ENCODE measurements around the gene HCN2.

HCN2 gene

GRCh38 chr19:642767-643727 lies 53.4 kb downstream of the HCN2 start:
- no peak for DNase-seq

GRCh38 chr19:643736-644135 lies 54.1 kb downstream of the HCN2 start:
- DNase-seq = no peak

GRCh38 chr19:644363-644762 lies 54.7 kb downstream of the HCN2 start:
- DNase-seq = no peak

GRCh38 chr19:644789-645188 lies 55.1 kb downstream of the HCN2 start:
- DNase-seq = no peak

GRCh38 chr19:645912-646778 lies 56.5 kb downstream of the HCN2 start:
- DNase-seq = no peak

GRCh38 chr19:646779-647565 lies 57.3 kb downstream of the HCN2 start:
- no peak for DNase-seq

GRCh38 chr19:647566-648284 lies 58.0 kb downstream of the HCN2 start:
- DNase-seq = no peak

- no peak for DNase-seq
These were observed 58.6 kb downstream of the HCN2 start for GRCh38 chr19:648305-648704.

GRCh38 chr19:648904-649801 lies 59.5 kb downstream of the HCN2 start:
- no peak for DNase-seq

- no peak for DNase-seq
These were observed 60.4 kb downstream of the HCN2 start for GRCh38 chr19:650121-650520.

GRCh38 chr19:651114-651818 lies 61.6 kb downstream of the HCN2 start:
- no peak for DNase-seq

GRCh38 chr19:651991-652390 lies 62.3 kb downstream of the HCN2 start:
- no peak for DNase-seq

GRCh38 chr19:652467-653389 lies 63.0 kb downstream of the HCN2 start:
- no peak for DNase-seq

GRCh38 chr19:653425-653824 lies 63.7 kb downstream of the HCN2 start:
- DNase-seq = no peak

GRCh38 chr19:655691-656090 lies 66.0 kb downstream of the HCN2 start:
- DNase-seq = no peak

- DNase-seq = no peak
These were observed 67.3 kb downstream of the HCN2 start for GRCh38 chr19:656751-657559.

- DNase-seq = no peak
These were observed 67.9 kb downstream of the HCN2 start for GRCh38 chr19:657611-658010.

- DNase-seq = no peak
These were observed 68.6 kb downstream of the HCN2 start for GRCh38 chr19:658059-658839.
